CD4-positive, alpha-beta T cell (primary cell): ENCODE measurements around the gene CFAP299. TPM values are rescaled to one million over a fixed set of nuclear protein-coding genes. Genes with fewer than 3 reads are reported as not detected.

Experiments used
- ATAC-seq: fragments of 200-7000 bp; cut with Tn5 transposase; one replicate; pipeline ENCODE4 v1.10.0; 2022; ENCODE audit warnings: mild to moderate bottlenecking; ENCODE audit not compliant: poor library complexity
- CTCF ChIA-PET: fragments of 350-600 bp; sonication (Branson Sonifier 250); formaldehyde crosslinking; loops from one replicate; lab custom pipeline; 2021; ENCODE audit warnings: antibody characterized with exemption, inconsistent platforms; lab: Charles Lee
- POLR2A ChIA-PET: fragments of 350-600 bp; sonication (Branson Sonifier 250); formaldehyde crosslinking; loops from one replicate; lab custom pipeline; 2021; ENCODE audit warnings: antibody characterized with exemption, inconsistent platforms; lab: Charles Lee
- DNase-seq, 14 experiments: peaks; one replicate each; pipeline ENCODE4 v3.0.0-alpha.2; 2013 to 2020; ENCODE audit warnings: mixed read lengths in 2 of 14
- H3K27ac ChIP-seq, 2 donors: one replicate each; pipeline versions ENCODE4 v1.5.1 to v1.7.0; 2013; ENCODE audit warnings: low read length in 2 of 2, low read depth in 1 of 2, mild to moderate bottlenecking in 1 of 2
- H3K27me3 ChIP-seq, 2 experiments: 1 replicate in 1 of 2; 2 replicates in 1 of 2; pipeline versions ENCODE4 v1.6.1 to v1.7.0; 2013; ENCODE audit warnings: low read length in 2 of 2, control low read depth in 1 of 2, mild to moderate bottlenecking in 1 of 2, moderate library complexity in 1 of 2; ENCODE audit not compliant: insufficient read depth in 2 of 2, control insufficient read depth in 1 of 2
- H3K36me3 ChIP-seq: one replicate; pipeline ENCODE4 v1.6.1; 2013; ENCODE audit warnings: low read length, control low read depth; ENCODE audit not compliant: insufficient read depth
- H3K4me1 ChIP-seq: one replicate; pipeline ENCODE4 v1.6.1; 2013; ENCODE audit warnings: low read length, control low read depth; ENCODE audit not compliant: insufficient read depth
- H3K4me3 ChIP-seq: one replicate; pipeline ENCODE4 v1.5.1; 2013; ENCODE audit warnings: mild to moderate bottlenecking, low read length, moderate library complexity
- H3K9me3 ChIP-seq, 2 experiments: 1 replicate in 1 of 2; 2 replicates in 1 of 2; pipeline versions ENCODE4 v1.6.1 to v1.7.0; 2013; ENCODE audit warnings: low read length in 2 of 2, mild to moderate bottlenecking in 2 of 2, control low read depth in 1 of 2, moderate library complexity in 1 of 2; ENCODE audit not compliant: control insufficient read depth in 1 of 2, insufficient read depth in 1 of 2
- H3K27ac Mint-ChIP-seq: one replicate; pipeline ENCODE4 v1.8.0; 2020; ENCODE audit warnings: mixed read lengths
- H3K27me3 Mint-ChIP-seq: one replicate; pipeline ENCODE4 v1.8.0; 2021; ENCODE audit warnings: mixed read lengths
- H3K36me3 Mint-ChIP-seq: one replicate; pipeline ENCODE4 v1.8.0; 2021; ENCODE audit warnings: low read depth, mixed read lengths
- H3K4me1 Mint-ChIP-seq: one replicate; pipeline ENCODE4 v1.8.0; 2021; ENCODE audit warnings: low read depth, mixed read lengths
- H3K4me3 Mint-ChIP-seq: one replicate; pipeline ENCODE4 v1.8.0; 2020; ENCODE audit warnings: mild to moderate bottlenecking, mixed read lengths
- H3K9me3 Mint-ChIP-seq: one replicate; pipeline ENCODE4 v1.8.0; 2020; ENCODE audit warnings: mixed read lengths
- intact Hi-C, 2 experiments: fragments of 100-400 bp; cut with DNase I in 1 of 2; cut with micrococcal nuclease in 1 of 2; formaldehyde crosslinking; loops; one replicate each; pipeline versions ENCODE4 v1.15.1 to v1.9.0; 2023 to 2025; cut with DNase I, micrococcal nuclease
- total RNA-seq, 174 experiments: library from RNA in 2 of 174; stranded (reverse) in 2 of 174; gene quantifications; one replicate each; pipeline ENCODE4 v1.2.3 and lab custom pipeline; 2021 to 2026
- TF ChIP-seq, protein P1 (sequence below): fragments of 200-600 bp; IDR thresholded peaks from one replicate; pipeline ENCODE4 v1.8.0; 2022; ENCODE audit warnings: antibody characterized with exemption, mild to moderate bottlenecking

Gene CFAP299
- total RNA-seq, 2 experiments from 2014 or later, result not detected

DNA sequence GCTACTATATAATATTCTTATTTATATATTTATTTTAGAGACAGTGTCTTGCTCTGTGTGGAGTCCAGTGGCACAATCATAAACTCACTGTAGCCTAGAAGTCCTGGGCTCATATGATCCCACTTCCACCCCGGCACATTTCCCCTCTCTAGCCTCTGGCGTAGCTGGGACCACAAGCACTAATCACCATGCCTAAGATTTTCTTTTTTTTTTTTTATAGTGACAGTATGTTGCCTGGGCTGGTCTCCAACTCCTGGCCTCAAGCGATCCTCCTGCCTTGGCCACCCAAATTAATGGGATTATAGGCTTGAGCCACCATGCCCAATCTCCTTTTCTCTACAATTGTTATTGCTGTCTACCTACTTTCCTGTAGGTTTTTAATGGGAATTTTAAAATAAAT is 620.9 kb downstream of the CFAP299 start:
- intact Hi-C loops, result no loop called here
- no peak overlapping the region for H3K4me3 Mint-ChIP-seq

DNA sequence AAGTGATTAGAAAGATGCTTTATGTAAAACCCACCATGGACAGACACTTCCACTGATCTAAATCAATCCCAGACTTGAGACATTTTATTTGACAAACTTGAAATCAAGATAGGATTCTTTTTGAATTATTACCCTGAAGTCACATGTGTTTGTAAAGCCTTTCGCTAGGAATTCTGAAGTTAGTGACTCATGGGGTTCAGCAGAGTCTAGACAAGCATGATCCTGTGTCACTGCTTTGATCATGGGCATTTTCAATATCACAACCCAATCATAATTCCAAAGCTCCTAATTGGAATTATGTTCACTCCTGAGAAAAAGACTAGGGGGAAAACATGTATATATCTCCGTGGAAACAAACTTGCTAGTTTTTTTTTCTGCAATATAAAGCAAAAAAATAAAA is 627.5 kb downstream of the CFAP299 start:
- H3K27me3 ChIP-seq, result no peaks in the 10 kb centered on the region
- H3K27ac ChIP-seq, result no peak overlapping the region
- intact Hi-C loops, result no loop called here
- H3K36me3 Mint-ChIP-seq, result no peaks in the 10 kb centered on the region
- ATAC-seq (no peak), DNase-seq (no peak)
- no peaks in the 10 kb centered on the region for H3K9me3 ChIP-seq
- peaks cover 4% of the 10 kb centered on the region for H3K27me3 Mint-ChIP-seq
- no peaks in the 10 kb centered on the region for H3K4me1 ChIP-seq
- no peak overlapping the region for H3K4me3 Mint-ChIP-seq
- H3K4me1 Mint-ChIP-seq, result no peaks in the 10 kb centered on the region
- no peak overlapping the region for H3K27ac Mint-ChIP-seq
- no peak overlapping the region for H3K4me3 ChIP-seq
- ChIA-PET POLR2A (no interaction called here), CTCF (interaction anchor here (0.7 kb wide), 1 partner anchor 27 kb away, joined by 4 read pairs; no protein-coding TSS in a partner anchor)
- no peaks in the 10 kb centered on the region for H3K36me3 ChIP-seq
- no peaks in the 10 kb centered on the region for H3K9me3 Mint-ChIP-seq
- TF ChIP-seq, protein P1, sequence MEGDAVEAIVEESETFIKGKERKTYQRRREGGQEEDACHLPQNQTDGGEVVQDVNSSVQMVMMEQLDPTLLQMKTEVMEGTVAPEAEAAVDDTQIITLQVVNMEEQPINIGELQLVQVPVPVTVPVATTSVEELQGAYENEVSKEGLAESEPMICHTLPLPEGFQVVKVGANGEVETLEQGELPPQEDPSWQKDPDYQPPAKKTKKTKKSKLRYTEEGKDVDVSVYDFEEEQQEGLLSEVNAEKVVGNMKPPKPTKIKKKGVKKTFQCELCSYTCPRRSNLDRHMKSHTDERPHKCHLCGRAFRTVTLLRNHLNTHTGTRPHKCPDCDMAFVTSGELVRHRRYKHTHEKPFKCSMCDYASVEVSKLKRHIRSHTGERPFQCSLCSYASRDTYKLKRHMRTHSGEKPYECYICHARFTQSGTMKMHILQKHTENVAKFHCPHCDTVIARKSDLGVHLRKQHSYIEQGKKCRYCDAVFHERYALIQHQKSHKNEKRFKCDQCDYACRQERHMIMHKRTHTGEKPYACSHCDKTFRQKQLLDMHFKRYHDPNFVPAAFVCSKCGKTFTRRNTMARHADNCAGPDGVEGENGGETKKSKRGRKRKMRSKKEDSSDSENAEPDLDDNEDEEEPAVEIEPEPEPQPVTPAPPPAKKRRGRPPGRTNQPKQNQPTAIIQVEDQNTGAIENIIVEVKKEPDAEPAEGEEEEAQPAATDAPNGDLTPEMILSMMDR, result no peak

More for the DNA sequence above, 620.9 kb downstream of the CFAP299 start:
- no peaks in the 10 kb centered on the region for H3K9me3 Mint-ChIP-seq
- DNase-seq (no peak), ATAC-seq (no peak)
- no peaks in the 10 kb centered on the region for H3K36me3 Mint-ChIP-seq
- Histone ChIP-seq H3K9me3 (no peaks in the 10 kb centered on the region), H3K4me1 (no peaks in the 10 kb centered on the region), H3K4me3 (no peak overlapping the region), H3K36me3 (no peaks in the 10 kb centered on the region), H3K27me3 (no peaks in the 10 kb centered on the region), H3K27ac (no peak overlapping the region)
- TF ChIP-seq, protein P1, result no peak
- no peak overlapping the region for H3K27ac Mint-ChIP-seq
- POLR2A ChIA-PET, result no interaction called here
- H3K4me1 Mint-ChIP-seq, result no peaks in the 10 kb centered on the region
- CTCF ChIA-PET, result no interaction called here
- H3K27me3 Mint-ChIP-seq, result no peaks in the 10 kb centered on the region

- Mint-ChIP-seq H3K9me3 (peaks cover 2% of the 10 kb centered on the region), H3K27me3 (peaks cover 16% of the 10 kb centered on the region), H3K27ac (no peak overlapping the region), H3K36me3 (no peaks in the 10 kb centered on the region), H3K4me3 (no peak overlapping the region), H3K4me1 (no peaks in the 10 kb centered on the region)
- H3K4me1 ChIP-seq, result no peaks in the 10 kb centered on the region
- H3K27ac ChIP-seq, result no peak overlapping the region
- POLR2A ChIA-PET, result no interaction called here
- no peak overlapping the region for H3K4me3 ChIP-seq
- DNase-seq (no peak), ATAC-seq (no peak)
- intact Hi-C loops, result no loop called here
- no peaks in the 10 kb centered on the region for H3K36me3 ChIP-seq
- no peaks in the 10 kb centered on the region for H3K27me3 ChIP-seq
- TF ChIP-seq, protein P1, result no peak
- H3K9me3 ChIP-seq, result no peaks in the 10 kb centered on the region
- CTCF ChIA-PET, result no interaction called here
Observed at GRCh38 chr4:80967346-80967745, 631.8 kb downstream of the CFAP299 start.
